GM18502 (cell line): ENCODE data around the gene YWHAB.

Source experiments
- ATAC-seq: cut with Tn5 transposase; IDR thresholded peaks from one replicate; pipeline ENCODE4 v1.9.1; 2021; ENCODE audit warnings: mild to moderate bottlenecking; ENCODE audit not compliant: unreplicated experiment, poor library complexity

Gene YWHAB

DNA sequence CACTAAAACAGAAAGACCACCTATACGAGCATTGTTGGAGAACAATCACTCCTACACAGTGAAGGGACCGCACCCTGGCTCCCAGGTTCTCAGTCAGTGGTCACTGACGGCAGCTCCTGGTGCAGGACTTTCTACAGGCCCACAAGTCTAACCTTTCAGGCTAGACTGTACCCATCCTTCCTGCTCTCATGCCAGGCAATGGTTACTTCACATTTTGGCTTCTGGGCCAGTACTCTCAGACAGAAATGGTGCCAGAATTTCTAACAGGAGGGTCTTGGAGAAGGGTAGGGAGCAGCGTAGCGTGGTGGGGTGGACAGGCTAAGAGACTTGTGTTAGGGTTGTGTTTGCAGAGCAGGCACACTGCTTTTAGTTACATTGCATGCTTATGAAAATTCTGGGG lies 62.6 kb downstream of the YWHAB start:
- ATAC-seq = no peak

- ATAC-seq = no peak
These were observed 63.0 kb downstream of the YWHAB start for GRCh38 chr20:44948513-44948912.

DNA sequence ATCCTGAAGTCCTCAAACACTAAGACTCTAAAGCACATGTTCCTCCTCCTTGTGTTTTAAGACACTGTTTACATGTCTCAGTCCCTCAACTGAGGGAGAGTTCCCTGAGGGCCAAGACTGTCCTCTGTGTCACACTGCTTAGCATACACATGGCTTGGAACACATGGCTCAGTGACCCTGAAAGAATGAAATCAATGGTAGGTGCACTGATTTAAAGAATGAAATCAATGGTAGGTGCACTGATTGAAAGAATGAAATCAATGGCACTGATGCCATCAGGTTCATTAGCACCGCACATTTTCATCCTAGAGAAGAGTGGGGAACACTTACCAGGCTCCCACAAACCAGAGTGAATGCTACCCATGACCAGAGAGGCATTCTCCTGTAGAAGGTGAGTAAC lies 64.9 kb downstream of the YWHAB start:
- ATAC-seq = no peak

DNA sequence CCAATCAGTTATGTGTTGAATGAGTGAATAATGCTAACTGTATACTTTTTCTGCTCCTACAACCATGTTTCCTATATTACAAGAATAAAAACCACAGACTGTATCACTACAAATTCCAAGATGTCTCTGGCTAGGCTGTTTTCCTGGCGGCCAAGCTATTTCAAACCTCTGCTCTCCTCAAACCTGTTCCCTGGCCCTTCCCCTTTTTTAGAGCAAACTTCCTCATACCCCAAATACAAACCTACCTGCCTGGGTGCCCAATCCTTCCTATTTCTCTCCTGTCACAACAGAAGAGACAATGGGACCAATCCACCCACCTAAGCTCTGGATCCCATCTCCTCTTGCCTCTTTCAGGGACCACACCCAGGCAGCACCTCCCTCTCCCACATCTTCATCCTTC lies 67.2 kb downstream of the YWHAB start:
- ATAC-seq = no peak

DNA sequence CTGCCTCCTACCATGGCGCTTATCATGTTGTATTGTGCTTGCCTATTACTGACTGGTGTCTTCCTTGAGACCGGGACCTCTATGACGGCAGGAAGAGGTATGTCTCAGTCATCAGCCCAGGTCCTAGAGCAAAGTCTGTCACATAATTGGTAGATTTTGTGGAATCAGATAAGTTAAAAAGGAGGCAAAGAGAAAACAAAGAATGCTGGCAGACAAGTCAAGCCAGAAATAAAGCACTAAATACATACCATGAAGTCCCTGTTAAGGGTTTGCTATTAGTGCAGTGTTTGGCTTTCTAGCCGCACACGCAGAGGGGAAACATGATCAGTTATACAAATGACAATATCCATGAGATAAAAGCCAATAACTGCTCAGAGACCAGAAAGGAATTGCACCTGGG lies 68.7 kb downstream of the YWHAB start:
- no peak for ATAC-seq

- no peak for ATAC-seq
These were observed 69.8 kb downstream of the YWHAB start for GRCh38 chr20:44955270-44955669.

GRCh38 chr20:44956410-44956809 lies 70.9 kb downstream of the YWHAB start:
- no peak for ATAC-seq
